ENCODE measurements around the gene RALY. TPM values are rescaled to one million over a fixed set of nuclear protein-coding genes. Genes with fewer than 3 reads are reported as not detected.

The RALY gene
- total RNA-seq, 2 donors from 2014 or later = 104 to 166 TPM

DNA sequence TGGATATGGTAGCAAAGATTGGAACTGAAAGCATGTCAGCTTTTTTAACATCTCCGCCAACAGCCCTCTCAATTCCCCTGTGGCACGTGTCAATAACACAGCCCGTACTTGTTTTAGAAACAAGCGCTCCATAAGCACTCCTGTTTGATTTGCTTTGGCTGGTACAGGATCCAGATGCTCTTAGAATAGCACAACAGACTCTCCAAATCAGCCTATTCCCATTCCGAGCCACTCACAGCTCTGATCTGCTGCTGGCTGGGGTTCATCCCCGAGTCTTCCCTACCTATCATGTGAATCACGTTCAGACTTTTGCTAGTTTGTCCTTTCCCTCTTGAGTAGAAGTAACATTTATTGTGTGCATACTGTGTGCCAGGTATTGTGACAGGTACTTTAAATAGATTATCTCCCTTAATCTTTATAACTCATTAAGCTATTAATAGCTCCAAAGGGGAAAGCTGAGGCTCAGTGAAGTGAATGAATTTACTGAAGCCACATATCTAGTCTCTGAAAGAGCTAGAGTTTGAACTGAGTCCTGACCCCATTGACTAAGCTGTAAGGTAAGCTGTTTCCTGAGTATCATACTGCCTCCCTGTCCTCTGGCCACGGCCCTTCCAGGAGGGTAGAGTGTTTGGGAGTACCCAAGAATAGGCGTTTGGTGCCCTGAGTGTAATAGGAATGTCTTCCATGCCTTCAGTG lies 46.7 kb downstream of the RALY start:
- TF ChIP-seq, protein P1, sequence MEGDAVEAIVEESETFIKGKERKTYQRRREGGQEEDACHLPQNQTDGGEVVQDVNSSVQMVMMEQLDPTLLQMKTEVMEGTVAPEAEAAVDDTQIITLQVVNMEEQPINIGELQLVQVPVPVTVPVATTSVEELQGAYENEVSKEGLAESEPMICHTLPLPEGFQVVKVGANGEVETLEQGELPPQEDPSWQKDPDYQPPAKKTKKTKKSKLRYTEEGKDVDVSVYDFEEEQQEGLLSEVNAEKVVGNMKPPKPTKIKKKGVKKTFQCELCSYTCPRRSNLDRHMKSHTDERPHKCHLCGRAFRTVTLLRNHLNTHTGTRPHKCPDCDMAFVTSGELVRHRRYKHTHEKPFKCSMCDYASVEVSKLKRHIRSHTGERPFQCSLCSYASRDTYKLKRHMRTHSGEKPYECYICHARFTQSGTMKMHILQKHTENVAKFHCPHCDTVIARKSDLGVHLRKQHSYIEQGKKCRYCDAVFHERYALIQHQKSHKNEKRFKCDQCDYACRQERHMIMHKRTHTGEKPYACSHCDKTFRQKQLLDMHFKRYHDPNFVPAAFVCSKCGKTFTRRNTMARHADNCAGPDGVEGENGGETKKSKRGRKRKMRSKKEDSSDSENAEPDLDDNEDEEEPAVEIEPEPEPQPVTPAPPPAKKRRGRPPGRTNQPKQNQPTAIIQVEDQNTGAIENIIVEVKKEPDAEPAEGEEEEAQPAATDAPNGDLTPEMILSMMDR (IDR thresholded peaks at IDR 0.05) = no peak
- H3K4me1 ChIP-seq (ENCODE audit: control insufficient read depth in 1 of 2, low read depth in 2 of 2) = peaks cover 35 to 69% of the 10 kb centered on the region in 2 donors
- no peaks in the 10 kb centered on the region for H3K27me3 ChIP-seq (replicated peaks; ENCODE audit: insufficient read depth)
- H3K4me3 ChIP-seq = peak overlapping the region; percentile 3
- no peaks in the 10 kb centered on the region for H3K36me3 ChIP-seq
- no peak for ATAC-seq (ENCODE audit: insufficient number of reproducible peaks, low FRiP score, low read depth)
- H3K27ac ChIP-seq = peak overlapping the region in 1 of 2 donors; percentile 12
- DNase-seq (ENCODE audit: low spot score) = no peak
- H3K9me3 ChIP-seq = no peaks in the 10 kb centered on the region

DNA sequence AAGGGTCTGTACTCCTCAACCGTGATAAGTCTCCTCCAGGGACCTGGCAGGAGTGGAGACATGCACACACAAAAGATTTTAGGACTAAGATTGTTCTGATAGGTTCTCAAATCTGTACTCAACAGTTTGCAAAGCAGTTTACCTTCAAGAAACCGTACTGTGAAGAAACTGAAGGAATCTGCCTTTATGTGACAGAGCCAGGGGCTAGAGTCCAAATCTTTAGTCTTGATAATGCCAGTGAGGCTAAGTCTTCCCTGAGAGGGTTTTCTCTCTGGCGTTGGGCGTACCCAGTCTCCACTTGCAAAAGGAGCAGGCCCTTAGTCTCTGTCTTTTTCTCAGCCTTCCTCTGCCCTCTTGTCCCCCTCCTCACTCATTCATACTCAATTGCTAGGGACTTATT lies 47.5 kb downstream of the RALY start:
- H3K27ac ChIP-seq = no peak overlapping the region
- no peaks in the 10 kb centered on the region for H3K9me3 ChIP-seq
- TF ChIP-seq, protein P1 (IDR thresholded peaks at IDR 0.05) = no peak
- no peak for ATAC-seq (ENCODE audit: insufficient number of reproducible peaks, low FRiP score, low read depth)
- no peaks in the 10 kb centered on the region for H3K27me3 ChIP-seq (replicated peaks; ENCODE audit: insufficient read depth)
- no peak overlapping the region for H3K4me3 ChIP-seq
- no peak for DNase-seq (ENCODE audit: low spot score)
- peaks cover 35 to 71% of the 10 kb centered on the region in 2 donors for H3K4me1 ChIP-seq (ENCODE audit: control insufficient read depth in 1 of 2, low read depth in 2 of 2)
- no peaks in the 10 kb centered on the region for H3K36me3 ChIP-seq

DNA sequence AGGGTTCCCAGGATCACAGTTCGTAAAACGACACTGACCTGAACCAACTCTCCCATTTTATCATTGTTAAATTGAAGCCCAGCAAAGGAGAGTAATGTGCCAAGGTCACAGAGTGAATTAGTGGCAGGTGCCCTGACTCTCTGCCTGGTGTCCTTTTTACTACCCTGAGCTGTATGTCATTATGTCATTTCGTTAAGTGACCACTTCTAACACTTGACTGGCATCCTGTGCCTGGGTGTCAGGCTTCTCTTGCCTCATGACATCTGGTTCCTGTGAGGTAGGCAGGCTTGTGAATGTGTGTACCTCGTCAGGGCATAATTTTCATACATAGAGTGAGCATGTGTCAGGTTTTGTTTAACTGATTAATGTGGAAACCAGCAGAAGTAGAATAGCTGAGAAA lies 48.6 kb downstream of the RALY start:
- Histone ChIP-seq H3K4me1 (ENCODE audit: control insufficient read depth in 1 of 2, low read depth in 2 of 2) (peaks cover 30 to 67% of the 10 kb centered on the region in 2 donors), H3K9me3 (no peaks in the 10 kb centered on the region)

DNA sequence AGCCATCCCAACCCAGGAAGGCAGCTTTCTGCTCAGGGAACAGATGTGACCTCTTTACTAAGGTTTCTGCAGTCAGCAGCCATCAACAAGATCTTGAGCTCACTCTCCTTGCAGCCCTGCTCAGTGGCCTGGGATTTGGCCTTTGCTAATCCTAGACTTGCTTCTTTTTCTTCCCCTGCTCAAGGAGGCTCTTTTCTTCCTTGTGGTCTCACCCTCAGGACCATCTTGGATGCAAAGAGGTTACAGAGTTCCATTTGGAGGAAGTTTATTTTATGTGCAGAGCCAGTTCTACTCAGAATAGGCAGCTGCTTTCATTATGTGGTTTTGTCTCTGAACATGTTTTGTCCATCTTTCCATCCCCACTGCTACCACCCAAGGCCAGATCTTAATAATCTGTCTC lies 49.3 kb downstream of the RALY start:
- Histone ChIP-seq H3K36me3 (no peaks in the 10 kb centered on the region), H3K4me3 (no peak overlapping the region), H3K27ac (no peak overlapping the region), H3K27me3 (replicated peaks; ENCODE audit: insufficient read depth) (no peaks in the 10 kb centered on the region), H3K9me3 (no peaks in the 10 kb centered on the region), H3K4me1 (ENCODE audit: control insufficient read depth in 1 of 2, low read depth in 2 of 2) (peaks cover 24 to 60% of the 10 kb centered on the region in 2 donors)
- TF ChIP-seq, protein P1 (IDR thresholded peaks at IDR 0.05) = no peak
- no peak for DNase-seq (ENCODE audit: low spot score)
- ATAC-seq (ENCODE audit: insufficient number of reproducible peaks, low FRiP score, low read depth) = no peak

More for the DNA sequence above, 48.6 kb downstream of the RALY start:
- DNase-seq (ENCODE audit: low spot score) = no peak
- no peaks in the 10 kb centered on the region for H3K36me3 ChIP-seq
- no peak overlapping the region for H3K4me3 ChIP-seq
- H3K27ac ChIP-seq = no peak overlapping the region
- no peaks in the 10 kb centered on the region for H3K27me3 ChIP-seq (replicated peaks; ENCODE audit: insufficient read depth)
- no peak for ATAC-seq (ENCODE audit: insufficient number of reproducible peaks, low FRiP score, low read depth)
- TF ChIP-seq, protein P1 (IDR thresholded peaks at IDR 0.05) = no peak

DNA sequence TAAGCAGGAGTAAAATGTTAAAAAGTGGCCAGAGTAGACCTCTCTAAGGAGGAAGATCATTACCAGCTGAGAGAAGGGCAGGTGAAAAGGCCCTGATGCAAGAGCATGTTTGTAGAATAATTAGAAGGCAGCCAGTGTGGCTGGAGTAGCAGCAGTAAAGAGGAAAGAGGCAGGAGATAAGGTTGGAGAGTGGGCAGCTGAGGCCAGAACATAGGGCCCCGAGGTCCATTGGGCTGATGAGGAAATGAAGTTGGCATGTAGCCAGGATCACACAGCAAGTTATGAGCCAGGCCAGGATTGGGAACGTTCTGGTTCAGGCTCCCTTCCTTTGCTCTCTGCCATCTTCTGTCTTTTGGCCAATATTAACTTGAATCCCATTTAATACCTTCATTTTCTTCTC lies 51.6 kb downstream of the RALY start:
- peak; percentile 13 for DNase-seq (ENCODE audit: low spot score)
- no peak overlapping the region for H3K27ac ChIP-seq
- peaks cover 24 to 59% of the 10 kb centered on the region in 2 donors for H3K4me1 ChIP-seq (ENCODE audit: control insufficient read depth in 1 of 2, low read depth in 2 of 2)
- H3K4me3 ChIP-seq = no peak overlapping the region
- no peaks in the 10 kb centered on the region for H3K27me3 ChIP-seq (replicated peaks; ENCODE audit: insufficient read depth)
- TF ChIP-seq, protein P1 (IDR thresholded peaks at IDR 0.05) = no peak
- ATAC-seq (ENCODE audit: insufficient number of reproducible peaks, low FRiP score, low read depth) = no peak
- H3K9me3 ChIP-seq = no peaks in the 10 kb centered on the region
- H3K36me3 ChIP-seq = no peaks in the 10 kb centered on the region
